Measurements from ENCODE around the gene PDIK1L. TPM values are rescaled to one million over a fixed set of nuclear protein-coding genes. Genes with fewer than 3 reads are reported as not detected.

Gene PDIK1L
- total and polyA plus RNA-seq, 9 of the 15 experiments (the other 6 are each of a cell fraction or from before 2014, with no cell fraction given) = 12.8 to 30.2 (median 21.5) TPM

- no peak for TF ChIP-seq ZNF134 (CRISPR knock-in tag; conservative IDR thresholded peaks at IDR 0.05)
- TF ChIP-seq EP400 (IDR thresholded peaks at IDR 0.05) = peak; percentile 57
- no peak for TF ChIP-seq SIN3A (IDR thresholded peaks at IDR 0.05; ENCODE audit: borderline replicate concordance in 2 of 2, control insufficient read depth in 1 of 2, low read depth in 2 of 2, low read length in 2 of 2)
- no peak for TF ChIP-seq MEF2A (IDR thresholded peaks at IDR 0.05; ENCODE audit: control insufficient read depth, low read depth, low read length)
- TF ChIP-seq THRAP3 (IDR thresholded peaks at IDR 0.05; ENCODE audit: borderline replicate concordance) = no peak
- TF ChIP-seq CCNT2 (IDR thresholded peaks at IDR 0.05; ENCODE audit: borderline replicate concordance, extremely low read depth, insufficient read length, low read depth, low read length) = no peak
- TF ChIP-seq MAX (CRISPR knock-in tag; IDR thresholded peaks at IDR 0.05) = no peak
- TF ChIP-seq, protein P1, sequence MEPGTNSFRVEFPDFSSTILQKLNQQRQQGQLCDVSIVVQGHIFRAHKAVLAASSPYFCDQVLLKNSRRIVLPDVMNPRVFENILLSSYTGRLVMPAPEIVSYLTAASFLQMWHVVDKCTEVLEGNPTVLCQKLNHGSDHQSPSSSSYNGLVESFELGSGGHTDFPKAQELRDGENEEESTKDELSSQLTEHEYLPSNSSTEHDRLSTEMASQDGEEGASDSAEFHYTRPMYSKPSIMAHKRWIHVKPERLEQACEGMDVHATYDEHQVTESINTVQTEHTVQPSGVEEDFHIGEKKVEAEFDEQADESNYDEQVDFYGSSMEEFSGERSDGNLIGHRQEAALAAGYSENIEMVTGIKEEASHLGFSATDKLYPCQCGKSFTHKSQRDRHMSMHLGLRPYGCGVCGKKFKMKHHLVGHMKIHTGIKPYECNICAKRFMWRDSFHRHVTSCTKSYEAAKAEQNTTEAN (CRISPR knock-in tag; IDR thresholded peaks at IDR 0.05) = no peak
- TF ChIP-seq, protein P2, sequence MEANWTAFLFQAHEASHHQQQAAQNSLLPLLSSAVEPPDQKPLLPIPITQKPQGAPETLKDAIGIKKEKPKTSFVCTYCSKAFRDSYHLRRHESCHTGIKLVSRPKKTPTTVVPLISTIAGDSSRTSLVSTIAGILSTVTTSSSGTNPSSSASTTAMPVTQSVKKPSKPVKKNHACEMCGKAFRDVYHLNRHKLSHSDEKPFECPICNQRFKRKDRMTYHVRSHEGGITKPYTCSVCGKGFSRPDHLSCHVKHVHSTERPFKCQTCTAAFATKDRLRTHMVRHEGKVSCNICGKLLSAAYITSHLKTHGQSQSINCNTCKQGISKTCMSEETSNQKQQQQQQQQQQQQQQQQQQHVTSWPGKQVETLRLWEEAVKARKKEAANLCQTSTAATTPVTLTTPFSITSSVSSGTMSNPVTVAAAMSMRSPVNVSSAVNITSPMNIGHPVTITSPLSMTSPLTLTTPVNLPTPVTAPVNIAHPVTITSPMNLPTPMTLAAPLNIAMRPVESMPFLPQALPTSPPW (CRISPR knock-in tag; IDR thresholded peaks at IDR 0.05) = peak; percentile 43; the same call in 1 of the 2 replicates
- TF ChIP-seq, protein P3, sequence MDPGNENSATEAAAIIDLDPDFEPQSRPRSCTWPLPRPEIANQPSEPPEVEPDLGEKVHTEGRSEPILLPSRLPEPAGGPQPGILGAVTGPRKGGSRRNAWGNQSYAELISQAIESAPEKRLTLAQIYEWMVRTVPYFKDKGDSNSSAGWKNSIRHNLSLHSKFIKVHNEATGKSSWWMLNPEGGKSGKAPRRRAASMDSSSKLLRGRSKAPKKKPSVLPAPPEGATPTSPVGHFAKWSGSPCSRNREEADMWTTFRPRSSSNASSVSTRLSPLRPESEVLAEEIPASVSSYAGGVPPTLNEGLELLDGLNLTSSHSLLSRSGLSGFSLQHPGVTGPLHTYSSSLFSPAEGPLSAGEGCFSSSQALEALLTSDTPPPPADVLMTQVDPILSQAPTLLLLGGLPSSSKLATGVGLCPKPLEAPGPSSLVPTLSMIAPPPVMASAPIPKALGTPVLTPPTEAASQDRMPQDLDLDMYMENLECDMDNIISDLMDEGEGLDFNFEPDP (CRISPR knock-in tag; IDR thresholded peaks at IDR 0.05) = no peak
- 0 out of 2 replicates have a peak, but pooled peaks have one; percentile 33 for TF ChIP-seq ZNF584 (CRISPR knock-in tag; IDR thresholded peaks at IDR 0.05; ENCODE audit: low read depth)
- TF ChIP-seq RB1 (IDR thresholded peaks at IDR 0.05; ENCODE audit: low read depth) = peak; percentile 81; the same call in 1 of the 2 replicates
- 0 out of 2 replicates have a peak, but pooled peaks have one; percentile 33 for TF ChIP-seq SMAD3 (CRISPR knock-in tag; conservative IDR thresholded peaks at IDR 0.05)
- TF ChIP-seq MAFF (IDR thresholded peaks at IDR 0.05; ENCODE audit: low read length) = no peak
- TF ChIP-seq TOE1 (IDR thresholded peaks at IDR 0.05; ENCODE audit: borderline replicate concordance) = peak; percentile 30; the same call in 1 of the 2 replicates
- TF ChIP-seq TOE1 (CRISPR knock-in tag; IDR thresholded peaks at IDR 0.05; ENCODE audit: borderline replicate concordance, low read depth) = no peak
- no peak for TF ChIP-seq ETS1 (conservative IDR thresholded peaks at IDR 0.05; ENCODE audit: control insufficient read depth, low read depth, low read length)
- TF ChIP-seq MXD1 (CRISPR knock-in tag; IDR thresholded peaks at IDR 0.05; ENCODE audit: borderline replicate concordance, poor library complexity, severe bottlenecking) = no peak
- no peak for TF ChIP-seq ZNF764 (CRISPR knock-in tag; IDR thresholded peaks at IDR 0.05; ENCODE audit: low read depth)
These were observed 33.7 kb downstream of the PDIK1L start (continued) for GRCh38 chr1:26145041-26145959.
